GM18517 (cell line): ENCODE results near the gene WWC2.
"Not testable (repeated sequence)": the region's sequence is repeated elsewhere in the genome, so short reads cannot be mapped to it uniquely, and the experiment has no call there.

ENCODE experiments used
- ATAC-seq: cut with Tn5 transposase; IDR thresholded peaks from one replicate; pipeline ENCODE4 v1.9.1; 2021; ENCODE audit warnings: mild to moderate bottlenecking, moderate library complexity; ENCODE audit not compliant: unreplicated experiment

WWC2 gene

GRCh38 chr4:183288955-183289354, 189.9 kb downstream of the WWC2 start:
- no peak for ATAC-seq

GRCh38 chr4:183289688-183290087, 190.6 kb downstream of the WWC2 start:
- ATAC-seq, result no peak

- ATAC-seq, result no peak
Measured at GRCh38 chr4:183291070-183291469, 192.0 kb downstream of the WWC2 start.

- ATAC-seq, result no peak
Measured at GRCh38 chr4:183295711-183296110, 196.7 kb downstream of the WWC2 start.

- peak; percentile 86 for ATAC-seq
Measured at GRCh38 chr4:183297675-183298074, 198.6 kb downstream of the WWC2 start.

- ATAC-seq, result no peak
Measured at GRCh38 chr4:183299464-183299863, 200.4 kb downstream of the WWC2 start.

- ATAC-seq, result no peak
Measured at GRCh38 chr4:183300070-183300469, 201.0 kb downstream of the WWC2 start.

- no peak for ATAC-seq
Measured at GRCh38 chr4:183300655-183301054, 201.6 kb downstream of the WWC2 start.

GRCh38 chr4:183303301-183303700, 204.2 kb downstream of the WWC2 start:
- ATAC-seq, result no peak

GRCh38 chr4:183304067-183304466, 205.0 kb downstream of the WWC2 start:
- peak; percentile 59 for ATAC-seq

- no peak for ATAC-seq
Measured at GRCh38 chr4:183304538-183304937, 205.5 kb downstream of the WWC2 start.

- no peak for ATAC-seq
Measured at GRCh38 chr4:183306811-183307210, 207.8 kb downstream of the WWC2 start.

GRCh38 chr4:183312841-183313240, 213.8 kb downstream of the WWC2 start:
- no peak for ATAC-seq

GRCh38 chr4:183314336-183314735, 215.3 kb downstream of the WWC2 start:
- ATAC-seq, result no peak

GRCh38 chr4:183314806-183315205, 215.7 kb downstream of the WWC2 start:
- ATAC-seq, result no peak

GRCh38 chr4:183318656-183319055, 219.6 kb downstream of the WWC2 start:
- ATAC-seq, result no peak

- no peak for ATAC-seq
Measured at GRCh38 chr4:183320211-183321059, 221.4 kb downstream of the WWC2 start, which contains the start of gene CLDN22. Gene CLDN22, minus strand, starts transcription at chr4:183320276. Its CDS starts 58 bp downstream, at chr4:183320218.

GRCh38 chr4:183321079-183321478, 222.0 kb downstream of the WWC2 start:
- peak; percentile 41 for ATAC-seq

- ATAC-seq, result no peak
Measured at GRCh38 chr4:183321516-183321915, 222.5 kb downstream of the WWC2 start.

- no peak for ATAC-seq
Measured at GRCh38 chr4:183322326-183322725, 223.3 kb downstream of the WWC2 start, which contains the start of gene CLDN24. Gene CLDN24, minus strand, starts transcription at chr4:183322426. Its CDS starts 0 bp downstream, at chr4:183322426.

GRCh38 chr4:183323295-183323694, 224.2 kb downstream of the WWC2 start:
- ATAC-seq, result no peak

GRCh38 chr4:183324056-183324455, 225.0 kb downstream of the WWC2 start:
- not testable (repeated sequence) for ATAC-seq

GRCh38 chr4:183324619-183325018, 225.6 kb downstream of the WWC2 start:
- ATAC-seq, result no peak
